Fibroblast of skin of left biceps (primary cell): ENCODE results near the gene NOSTRIN.
"Not testable (repeated sequence)": the region's sequence is repeated elsewhere in the genome, so short reads cannot be mapped to it uniquely, and the experiment has no call there.

Experiments used
- DNase-seq, 2 experiments: peaks; one replicate each; pipeline ENCODE4 v3.0.0-alpha.2; 2013; ENCODE audit warnings: low read depth in 2 of 2

Gene NOSTRIN

DNA sequence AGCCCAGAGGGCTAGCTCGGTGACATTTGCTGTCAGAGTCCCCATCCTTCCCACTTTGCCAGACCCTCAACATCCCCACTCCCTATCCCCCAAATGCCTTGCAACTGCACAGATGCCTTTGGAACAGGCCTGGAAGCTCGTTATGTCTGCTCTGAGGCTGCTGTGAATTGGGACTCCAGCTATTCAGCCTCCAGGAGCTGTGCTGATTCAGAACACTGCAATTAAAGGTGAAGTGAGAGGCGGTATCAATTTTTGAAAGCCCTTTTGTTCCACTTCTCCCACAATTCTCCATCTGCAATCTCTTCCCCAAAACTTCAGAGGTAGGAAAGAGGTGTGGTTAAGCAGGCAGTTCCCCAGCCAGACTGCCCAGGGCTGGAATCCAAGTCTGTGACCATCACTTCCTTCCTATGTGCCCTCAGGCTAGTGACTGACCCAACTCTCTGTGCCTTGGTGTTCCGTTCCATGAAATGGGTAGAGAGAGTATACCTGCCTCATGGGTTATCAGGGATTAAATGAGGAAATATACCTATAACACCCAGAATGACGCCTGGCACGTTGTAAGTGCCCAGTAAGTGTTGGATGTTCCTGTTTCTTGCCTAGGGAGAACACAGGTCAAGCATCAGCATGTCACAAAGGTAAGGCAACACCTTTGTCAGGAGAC is 17.5 kb downstream of the NOSTRIN start:
- no peak for DNase-seq

DNA sequence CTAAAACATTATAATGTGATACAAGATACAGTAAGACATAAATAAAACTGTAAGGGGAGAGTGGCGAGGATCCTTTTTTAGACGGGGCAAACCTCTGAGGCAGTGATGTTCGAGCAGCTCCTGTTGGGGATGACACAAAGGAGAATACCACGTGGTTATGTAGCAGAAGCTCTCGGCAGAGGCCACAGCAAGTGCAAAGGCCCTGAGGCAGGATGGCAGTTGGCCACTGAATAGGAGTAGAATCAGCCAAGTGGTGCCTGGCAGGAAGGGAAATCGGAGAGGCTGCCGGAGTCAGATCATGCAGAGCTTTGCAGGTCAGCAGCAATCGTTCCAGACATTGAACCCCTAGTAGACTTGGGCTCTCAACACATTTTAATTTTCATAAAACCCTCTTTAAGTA is 19.1 kb downstream of the NOSTRIN start:
- no peak for DNase-seq

DNA sequence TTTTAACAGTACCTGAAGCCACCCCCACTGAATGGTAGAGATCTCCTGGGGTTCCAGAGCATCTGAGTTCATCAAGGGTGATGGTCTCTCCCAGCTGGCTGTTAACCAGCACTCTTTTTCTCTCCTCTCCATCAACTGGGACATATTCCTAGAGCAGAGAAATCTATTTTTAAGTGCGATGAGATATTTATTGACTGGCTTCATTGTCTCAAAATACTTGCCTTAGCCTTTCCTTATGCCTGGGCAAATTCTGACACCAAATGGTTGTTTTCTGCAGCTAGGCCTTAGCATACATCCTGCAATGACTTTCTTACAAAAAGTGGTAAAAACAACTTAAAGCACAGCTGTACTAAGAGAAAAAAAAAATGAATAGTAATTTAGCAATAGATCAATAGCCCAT is 19.6 kb downstream of the NOSTRIN start:
- no peak for DNase-seq

DNA sequence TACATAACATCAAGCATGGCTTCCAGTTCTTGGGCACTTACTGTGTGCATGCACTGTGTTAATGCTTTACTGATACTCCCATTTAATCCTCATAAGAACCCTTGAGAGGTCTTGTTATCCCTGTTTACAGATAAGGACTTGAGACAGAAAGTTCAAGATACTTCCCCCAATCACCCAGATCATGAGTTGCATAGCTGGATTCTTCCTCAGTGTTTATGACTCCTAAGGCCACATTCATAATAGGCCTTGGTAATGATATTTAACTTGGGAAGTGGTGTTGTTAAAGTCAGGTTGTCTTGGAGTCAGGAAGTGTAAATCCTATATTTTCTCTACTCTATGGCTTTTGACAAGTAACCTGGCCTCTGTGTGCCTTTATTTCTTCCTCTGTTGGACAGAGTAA is 22.7 kb downstream of the NOSTRIN start:
- DNase-seq: no peak

DNA sequence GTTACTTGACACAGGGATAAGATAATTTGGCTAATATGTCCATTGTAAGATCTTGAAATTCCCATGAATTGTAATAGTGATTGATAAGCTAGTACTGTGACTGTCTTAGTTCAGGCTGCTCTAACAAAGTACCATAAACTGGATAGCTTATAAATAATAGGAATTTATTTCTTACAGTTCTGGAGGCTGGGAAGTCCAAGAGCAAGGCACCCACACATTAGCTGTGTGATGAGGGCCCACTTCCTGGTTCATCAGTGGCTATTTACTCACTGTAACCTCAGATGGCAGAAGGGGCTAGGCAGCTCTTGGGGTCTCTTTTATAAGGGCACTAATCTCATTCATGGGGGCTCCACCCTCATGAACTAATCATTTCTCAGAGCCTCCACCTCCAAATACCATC is 28.5 kb downstream of the NOSTRIN start:
- DNase-seq: no peak

DNA sequence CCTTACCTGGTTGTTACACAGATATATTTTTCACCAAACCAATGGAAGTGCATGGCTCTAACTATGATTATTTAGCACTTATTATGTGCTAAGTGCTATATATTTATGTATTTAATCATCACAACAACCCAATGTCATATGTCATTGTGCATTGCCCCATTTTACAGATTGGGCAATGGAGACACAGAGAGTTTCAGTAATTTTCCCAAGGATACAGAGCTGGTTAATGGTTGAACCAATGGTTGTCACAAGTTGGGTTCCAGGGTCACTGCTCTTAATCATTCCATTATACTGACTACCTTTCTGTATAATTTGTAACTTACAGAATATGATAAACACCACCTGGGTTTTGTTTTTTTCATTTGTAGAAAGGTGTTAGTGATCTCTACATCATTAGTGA is 29.2 kb downstream of the NOSTRIN start:
- DNase-seq: no peak

DNA sequence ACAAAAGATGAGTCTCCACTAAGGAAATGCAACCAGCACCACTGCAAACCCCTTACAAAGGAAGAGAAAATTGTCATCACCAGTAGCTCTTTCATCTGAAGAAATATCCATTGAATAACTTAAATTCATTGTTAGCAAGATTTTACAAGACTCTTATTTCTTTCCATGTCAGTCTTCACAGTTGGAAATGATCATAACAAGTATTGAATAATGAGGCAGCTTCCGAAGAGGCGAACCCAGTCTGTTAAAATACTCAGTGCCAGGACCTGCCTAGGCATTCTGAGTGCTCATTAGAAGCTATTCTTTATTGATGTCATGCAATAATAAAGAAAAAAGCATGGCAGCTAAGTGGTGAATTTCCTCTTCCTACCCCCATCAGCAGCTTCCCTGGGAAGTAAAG is 33.5 kb downstream of the NOSTRIN start:
- DNase-seq: no peak

DNA sequence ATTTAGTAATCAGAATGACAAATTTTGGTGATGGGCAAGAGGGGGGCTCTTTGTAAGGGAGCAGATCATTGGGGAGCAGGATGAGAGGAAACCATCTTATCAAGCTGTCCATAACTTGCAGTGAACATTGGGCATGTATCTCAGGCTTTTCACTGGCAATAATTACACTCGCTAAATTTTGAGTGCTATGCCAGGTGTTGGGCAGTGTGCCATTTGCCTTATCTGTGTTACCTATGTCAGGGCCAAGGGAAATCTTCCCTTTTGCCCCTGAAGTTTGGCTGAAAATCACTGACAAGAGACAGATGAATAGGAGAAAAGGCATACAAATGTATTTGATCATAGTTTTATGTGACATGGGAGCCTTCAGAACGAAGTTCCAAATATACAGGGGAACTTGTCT is 39.0 kb downstream of the NOSTRIN start:
- DNase-seq: no peak

DNA sequence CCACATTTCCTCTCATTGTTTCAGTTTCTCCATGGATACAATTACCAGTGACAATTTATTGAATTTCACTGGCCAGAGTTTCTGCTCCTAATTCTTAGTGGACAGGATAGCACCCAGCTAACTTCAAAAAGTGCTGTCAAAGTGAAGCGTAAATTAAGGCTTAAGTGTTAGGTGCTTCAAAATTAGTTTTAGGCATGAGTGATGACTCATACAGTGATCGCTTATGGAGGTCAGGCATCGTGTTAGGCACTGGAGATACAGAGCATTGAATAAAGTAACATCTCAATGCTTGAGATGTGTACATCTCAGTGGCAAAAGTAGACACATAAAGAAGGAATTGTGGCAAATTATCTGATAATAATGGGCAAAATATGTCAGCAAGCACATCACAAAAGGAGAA is 40.8 kb downstream of the NOSTRIN start:
- DNase-seq: no peak

DNA sequence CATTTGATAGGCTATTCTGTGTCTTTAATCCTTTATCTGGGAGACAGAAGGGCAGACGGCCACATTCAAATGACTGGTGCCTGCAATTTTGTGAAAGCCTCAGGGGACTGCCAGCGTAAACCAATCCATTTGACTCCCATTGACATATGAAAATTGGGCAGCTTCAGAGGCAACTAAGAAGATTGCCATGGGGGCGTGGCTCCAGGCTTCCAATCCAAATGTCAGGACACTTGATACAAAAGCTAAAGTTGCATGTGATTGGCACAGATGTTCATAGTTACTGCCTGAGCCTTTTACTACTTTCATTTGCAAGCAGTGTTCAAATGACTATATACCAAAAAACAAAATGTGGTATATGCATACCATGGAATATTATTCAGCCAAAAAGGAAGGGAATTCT is 45.8 kb downstream of the NOSTRIN start:
- DNase-seq: no peak

DNA sequence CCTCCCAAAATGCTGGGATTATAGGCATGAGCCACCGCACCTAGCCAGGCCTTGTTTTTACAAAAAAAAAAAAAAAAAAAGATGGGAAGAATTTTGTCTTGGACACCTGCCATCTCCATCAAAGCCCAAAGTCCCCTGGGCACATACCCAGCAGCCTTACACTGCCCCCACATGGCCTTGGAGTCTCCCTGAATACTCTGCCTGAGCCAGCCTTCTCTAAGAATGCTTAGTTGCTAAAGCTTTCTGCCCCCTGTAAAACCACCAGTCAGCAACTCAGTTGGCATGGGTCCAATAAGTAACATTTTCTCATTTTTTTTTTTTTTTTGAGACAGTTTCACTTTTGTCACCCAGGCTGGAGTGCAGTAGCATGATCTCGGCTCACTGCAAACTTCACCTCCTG is 47.2 kb downstream of the NOSTRIN start:
- peak in 1 of 2 experiments; percentile 1 for DNase-seq

DNA sequence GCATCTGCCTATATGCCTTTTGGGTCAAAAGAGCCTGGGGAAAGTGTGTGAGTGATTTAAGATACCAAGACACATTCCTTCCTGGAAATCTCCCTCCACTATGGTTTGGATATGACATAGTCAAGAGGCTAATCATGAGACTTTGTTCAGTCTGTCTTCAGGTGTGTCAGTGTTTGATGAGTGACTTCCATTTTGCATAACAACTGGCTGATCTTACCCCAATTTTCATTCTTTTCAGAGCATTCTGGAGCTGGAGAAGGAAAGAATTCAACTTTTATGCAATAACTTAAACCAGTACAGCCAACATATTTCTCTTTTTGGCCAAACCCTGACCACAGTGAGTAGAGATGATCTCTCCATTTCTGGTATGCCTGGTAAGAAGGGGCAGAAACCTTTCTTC is 48.4 kb downstream of the NOSTRIN start:
- DNase-seq: no peak

DNA sequence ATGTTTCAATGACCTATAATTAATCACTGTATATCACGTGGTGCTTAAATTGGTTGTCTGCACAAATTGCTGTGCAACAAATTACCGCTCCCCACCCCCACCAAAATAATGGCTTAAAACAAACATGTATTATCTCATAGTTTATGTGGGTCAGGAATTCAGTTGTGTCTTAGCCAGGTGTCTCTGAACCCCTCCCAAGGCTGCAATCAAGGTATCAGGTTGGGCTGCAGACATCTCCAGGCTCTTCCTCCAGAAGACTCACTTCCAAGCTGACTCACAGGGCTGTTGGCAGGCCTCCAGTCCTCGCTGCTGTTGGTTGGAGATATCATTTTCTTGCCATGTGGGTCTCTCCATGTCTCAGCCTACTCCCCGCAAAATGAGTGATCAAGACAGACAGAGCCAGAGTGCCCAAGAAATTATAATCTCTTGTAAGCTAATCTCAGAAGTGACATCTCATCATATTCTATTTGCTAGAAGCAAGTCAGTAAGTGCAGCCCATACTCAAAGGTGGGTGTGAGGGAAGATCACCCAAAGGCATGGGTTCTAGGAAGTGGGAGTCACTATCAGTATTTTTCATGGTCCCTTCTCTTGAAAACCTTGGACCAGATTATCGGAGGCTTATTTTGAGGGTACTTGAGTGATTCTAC is 49.4 kb downstream of the NOSTRIN start:
- DNase-seq: peak; percentile 35 to 39

DNA sequence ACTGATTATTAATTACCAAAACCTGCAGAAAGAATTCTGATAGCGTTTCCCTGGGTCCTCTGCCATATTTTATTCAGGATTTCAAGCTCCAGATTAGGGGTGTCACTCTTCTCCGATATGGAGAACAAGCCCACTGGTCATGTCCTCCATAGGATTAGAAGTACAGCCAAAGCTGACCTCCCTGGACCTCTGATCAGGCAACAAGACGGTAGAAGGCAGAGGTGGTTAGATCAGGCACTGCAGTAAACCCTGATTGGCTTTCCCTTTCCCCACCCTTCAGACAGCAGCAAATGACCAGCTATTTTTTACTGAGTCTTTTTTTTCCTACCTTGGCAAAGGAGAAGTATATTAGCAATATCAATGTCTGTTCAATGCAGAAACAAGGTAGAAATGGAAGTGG is 50.0 kb downstream of the NOSTRIN start:
- no peak for DNase-seq

DNA sequence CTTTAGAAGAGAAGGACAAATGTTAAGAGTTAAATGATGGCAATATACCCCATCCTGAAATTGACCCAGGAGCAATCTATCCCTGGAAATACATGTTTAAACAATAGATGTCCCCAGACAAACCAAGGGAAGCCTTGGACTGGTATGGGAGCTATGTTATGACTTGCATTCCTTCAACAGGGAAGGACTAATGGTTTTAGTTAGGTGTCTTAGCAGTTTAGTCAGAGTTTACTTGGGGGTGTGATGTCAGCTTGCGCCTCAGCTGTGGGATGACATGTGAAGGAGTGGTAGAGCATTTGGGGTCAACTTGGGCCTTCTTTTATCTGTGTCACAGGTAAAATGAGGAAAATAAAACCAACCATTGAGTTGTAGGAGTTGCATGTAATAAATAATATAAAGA is 51.0 kb downstream of the NOSTRIN start:
- DNase-seq: no peak

DNA sequence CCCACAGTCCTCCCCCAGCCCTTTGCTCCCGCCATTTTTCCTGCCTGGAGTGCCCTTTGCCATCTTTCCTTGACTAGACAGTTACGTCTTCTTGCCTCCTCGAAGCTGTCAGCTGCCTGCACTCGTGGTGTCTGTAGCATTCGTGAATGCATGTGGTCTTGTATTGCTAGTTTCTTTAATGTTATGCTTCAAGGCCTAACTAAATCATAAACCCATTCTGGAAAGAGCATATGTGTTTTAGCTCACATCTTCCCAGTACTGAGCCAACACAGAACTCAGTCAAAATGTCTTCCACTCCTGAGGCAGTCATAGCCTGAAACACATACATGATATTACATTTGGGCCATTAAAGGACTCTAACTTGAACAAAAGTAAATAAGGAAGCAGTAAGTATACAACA is 52.2 kb downstream of the NOSTRIN start:
- DNase-seq: no peak

DNA sequence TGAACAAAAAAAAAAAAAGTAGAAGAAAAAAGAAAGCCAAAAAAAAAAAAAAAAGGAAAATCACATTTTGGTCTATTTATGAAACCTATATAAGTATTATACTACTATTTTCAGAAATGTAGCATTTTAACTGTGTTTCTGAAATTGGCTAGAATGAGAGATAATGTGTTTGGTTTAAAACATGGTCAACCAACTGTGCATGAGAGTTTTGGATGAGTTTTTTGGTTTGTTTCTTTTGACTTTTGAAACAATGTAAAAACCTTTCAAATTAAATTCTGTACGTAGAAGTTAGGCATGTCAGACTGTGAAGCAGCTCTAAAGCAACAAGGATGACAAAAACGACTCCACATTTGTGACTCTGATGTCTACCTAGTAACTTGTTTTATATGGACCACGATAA is 53.2 kb downstream of the NOSTRIN start:
- no peak for DNase-seq

DNA sequence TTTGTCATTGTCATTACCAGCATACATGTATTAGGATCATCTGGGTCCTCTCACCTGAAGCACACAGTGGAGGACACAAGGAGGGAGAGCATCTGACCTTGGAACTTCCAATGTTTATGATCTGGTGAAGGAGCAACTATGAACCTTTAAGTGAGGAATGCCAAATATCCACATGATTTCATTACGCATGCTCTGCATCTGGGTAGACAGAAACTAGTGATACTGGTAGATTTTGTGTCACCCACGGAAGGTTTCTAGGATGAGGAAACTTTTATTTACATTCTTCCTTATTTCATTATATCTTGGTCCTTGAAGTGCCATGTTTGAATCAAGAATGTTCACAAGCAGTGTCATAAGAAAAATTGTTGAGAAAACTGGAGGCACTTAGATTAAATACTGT is 55.7 kb downstream of the NOSTRIN start:
- no peak for DNase-seq

DNA sequence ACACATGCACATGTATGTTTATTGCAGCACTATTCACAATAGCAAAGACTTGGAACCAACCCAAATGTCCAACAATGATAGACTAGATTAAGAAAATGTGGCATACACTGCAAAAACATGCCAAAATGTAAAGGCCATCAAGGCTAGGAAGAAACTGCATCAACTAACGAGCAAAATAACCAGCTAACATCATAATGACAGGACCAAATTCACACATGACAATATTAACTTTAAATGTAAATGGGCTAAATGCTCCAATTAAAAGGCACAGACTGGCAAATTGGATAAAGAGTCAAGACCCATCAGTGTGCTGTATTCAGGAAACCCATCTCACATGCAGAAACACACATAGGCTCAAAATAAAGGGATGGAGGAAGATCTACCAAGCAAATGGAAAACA is 64.7 kb downstream of the NOSTRIN start:
- not testable (repeated sequence) for DNase-seq

DNA sequence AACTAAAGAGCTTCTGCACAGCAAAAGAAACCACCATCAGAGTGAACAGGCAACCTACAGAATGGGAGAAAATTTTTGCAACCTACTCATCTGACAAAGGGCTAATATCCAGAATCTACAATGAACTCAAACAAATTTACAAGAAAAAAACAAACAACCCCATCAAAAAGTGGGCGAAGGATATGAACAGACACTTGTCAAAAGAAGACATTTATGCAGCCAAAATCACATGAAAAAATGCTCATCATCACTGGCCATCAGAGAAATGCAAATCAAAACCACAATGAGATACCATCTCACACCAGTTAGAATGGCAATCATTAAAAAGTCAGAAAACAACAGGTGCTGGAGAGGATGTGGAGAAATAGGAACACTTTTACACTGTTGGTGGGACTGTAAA is 67.9 kb downstream of the NOSTRIN start:
- DNase-seq: not testable (repeated sequence)

DNA sequence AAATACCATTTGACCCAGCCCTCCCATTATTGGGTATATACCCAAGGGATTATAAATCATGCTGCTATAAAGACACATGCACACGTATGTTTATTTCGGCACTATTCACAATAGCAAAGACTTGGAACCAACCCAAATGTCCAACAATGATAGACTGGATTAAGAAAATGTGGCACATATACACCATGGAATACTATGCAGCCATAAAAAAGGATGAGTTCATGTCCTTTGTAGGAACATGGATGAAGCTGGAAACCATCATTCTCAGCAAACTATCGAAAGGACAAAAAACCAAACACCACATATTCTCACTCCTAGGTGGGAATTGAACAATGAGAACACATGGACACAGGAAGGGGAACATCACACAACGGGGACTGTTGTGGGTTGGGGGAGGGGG is 68.4 kb downstream of the NOSTRIN start:
- not testable (repeated sequence) for DNase-seq

DNA sequence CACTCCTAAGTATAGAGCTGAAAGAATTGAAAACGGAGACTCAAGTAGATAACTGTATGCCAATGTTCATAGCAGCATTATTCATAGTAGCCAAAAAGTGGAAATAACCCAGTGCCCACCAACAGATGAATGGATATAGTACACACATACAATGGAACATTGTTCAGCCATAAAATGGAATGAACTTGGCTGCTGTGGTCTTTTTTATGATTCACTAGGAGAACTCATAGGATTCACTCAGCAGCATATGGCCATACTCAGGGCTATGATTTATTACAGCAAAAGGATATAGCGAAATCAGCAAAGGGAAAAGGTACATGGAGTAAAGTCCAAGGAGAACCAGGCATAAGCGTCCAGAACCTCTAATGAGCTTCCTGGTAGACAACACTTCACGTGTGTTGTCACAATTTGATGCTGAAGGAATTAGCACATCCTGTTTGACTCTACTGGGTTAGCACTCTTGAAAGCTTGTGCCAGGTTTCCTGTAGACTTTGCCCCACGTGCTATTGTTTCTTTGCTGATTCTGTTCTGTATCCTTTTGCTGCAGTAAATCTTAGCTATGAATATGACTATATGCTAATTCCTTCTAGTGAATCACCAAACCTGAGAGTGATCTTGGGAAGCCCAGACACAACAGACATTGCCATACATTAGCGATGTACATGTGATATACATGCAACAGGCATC is 72.1 kb downstream of the NOSTRIN start:
- DNase-seq: no peak

DNA sequence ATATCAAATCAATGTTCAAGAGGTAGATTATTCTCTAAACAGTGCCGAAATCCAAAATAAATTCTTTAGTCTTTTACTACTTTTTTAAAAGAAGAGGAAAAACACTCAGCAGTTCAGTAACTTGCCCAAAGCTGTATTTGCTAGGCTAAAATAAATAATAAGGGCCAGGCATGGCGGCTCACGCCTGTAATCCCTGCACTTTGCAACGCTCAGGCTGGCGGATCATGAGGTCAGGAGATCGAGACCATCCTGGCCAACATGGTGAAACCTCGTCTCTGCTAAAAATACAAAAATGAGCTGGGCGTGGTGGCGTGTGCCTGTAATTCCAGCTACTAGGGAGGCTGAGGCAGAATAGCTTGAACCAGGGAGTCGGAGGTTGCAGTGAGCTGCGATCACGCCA is 79.7 kb downstream of the NOSTRIN start:
- not testable (repeated sequence) for DNase-seq
